GM23338 (cell line): Measurements from ENCODE around the gene CSTPP1. TPM values are rescaled to one million over a fixed set of nuclear protein-coding genes. Genes with fewer than 3 reads are reported as not detected.
A peak's percentile ranks its signal among the peaks of the same experiment; 100 is the strongest.

ENCODE experiments used
- ATAC-seq: fragments of 200-7000 bp; cut with Tn5 transposase; 3 replicates; pipeline ENCODE4 v1.9.1; 2020
- DNase-seq: peaks from one replicate; pipeline ENCODE4 v3.0.0-alpha.2; 2015; ENCODE audit warnings: low spot score
- H2AFZ ChIP-seq: fragments of 200-600 bp; sonication (generic); 2 replicates; pipeline ENCODE4 v1.8.0; 2016; ENCODE audit warnings: antibody characterized with exemption, mild to moderate bottlenecking, moderate library complexity
- H3F3A ChIP-seq: fragments of 200-600 bp; sonication (generic); replicated peaks from 2 replicates; pipeline ENCODE4 v1.8.0; 2017; ENCODE audit warnings: antibody characterized with exemption, mixed run types, low read depth
- H3K27ac ChIP-seq: fragments of 200-600 bp; sonication (generic); 2 replicates; pipeline ENCODE4 v1.6.1; 2016; ENCODE audit warnings: low read depth
- H3K27me3 ChIP-seq: fragments of 200-600 bp; sonication (generic); 2 replicates; pipeline ENCODE4 v1.8.0; 2016; ENCODE audit warnings: mild to moderate bottlenecking, mixed run types, moderate library complexity; ENCODE audit not compliant: insufficient read depth
- H3K36me3 ChIP-seq: fragments of 200-600 bp; sonication (generic); 2 replicates; pipeline ENCODE4 v1.8.0; 2016; ENCODE audit warnings: mild to moderate bottlenecking; ENCODE audit not compliant: insufficient read depth
- H3K4me1 ChIP-seq: fragments of 200-600 bp; sonication (generic); 2 replicates; pipeline ENCODE4 v1.8.0; 2016; ENCODE audit warnings: mild to moderate bottlenecking, moderate library complexity; ENCODE audit not compliant: insufficient read depth
- H3K4me2 ChIP-seq: fragments of 200-600 bp; sonication (generic); 2 replicates; pipeline ENCODE4 v1.7.1; 2017; ENCODE audit warnings: mixed run types
- H3K4me3 ChIP-seq: fragments of 200-600 bp; sonication (generic); 2 replicates; pipeline ENCODE4 v1.6.1; 2016; ENCODE audit warnings: mixed run types
- H3K79me2 ChIP-seq: fragments of 200-600 bp; sonication (generic); replicated peaks from 2 replicates; pipeline ENCODE4 v1.8.0; 2017; ENCODE audit warnings: mild to moderate bottlenecking; ENCODE audit not compliant: insufficient read depth
- H3K9me2 ChIP-seq: fragments of 200-600 bp; sonication (generic); 2 replicates; pipeline ENCODE4 v1.8.0; 2017; ENCODE audit not compliant: insufficient read depth
- H4K20me1 ChIP-seq: fragments of 200-600 bp; sonication (generic); replicated peaks from 2 replicates; pipeline ENCODE4 v1.8.0; 2017; ENCODE audit warnings: mild to moderate bottlenecking; ENCODE audit not compliant: insufficient read depth
- H3K27ac Mint-ChIP-seq: 2 replicates; pipeline ENCODE4 v1.8.0; 2020; ENCODE audit warnings: inconsistent platforms, mild to moderate bottlenecking, moderate library complexity, mixed read lengths
- H3K27me3 Mint-ChIP-seq: 3 replicates; pipeline ENCODE4 v1.8.0; 2022; ENCODE audit warnings: low read depth, mild to moderate bottlenecking, moderate library complexity, mixed read lengths, inconsistent platforms; ENCODE audit not compliant: insufficient read depth, poor library complexity
- H3K36me3 Mint-ChIP-seq: 3 replicates; pipeline ENCODE4 v1.8.0; 2021; ENCODE audit warnings: low read depth, mild to moderate bottlenecking, inconsistent platforms, moderate library complexity, mixed read lengths
- H3K4me1 Mint-ChIP-seq: 3 replicates; pipeline ENCODE4 v1.8.0; 2020; ENCODE audit warnings: mild to moderate bottlenecking, inconsistent platforms, mixed read lengths
- H3K4me3 Mint-ChIP-seq: 3 replicates; pipeline ENCODE4 v1.8.0; 2021; ENCODE audit warnings: moderate library complexity, mild to moderate bottlenecking, inconsistent platforms, mixed read lengths
- H3K9me3 Mint-ChIP-seq: 3 replicates; pipeline ENCODE4 v1.8.0; 2020; ENCODE audit warnings: moderate library complexity, mild to moderate bottlenecking, inconsistent platforms, mixed read lengths
- CREB1 ChIP-seq: fragments of 250-450 bp; sonication (Bioruptor Pico); IDR thresholded peaks from 2 replicates; pipeline ENCODE4 v1.5.0; 2020; ENCODE audit warnings: low read depth, mild to moderate bottlenecking, moderate library complexity
- POLR2AphosphoS5 ChIP-seq: IDR thresholded peaks from 2 replicates; pipeline ENCODE4 v1.6.1; 2016; ENCODE audit warnings: antibody characterized with exemption, low read depth
- STAT1 ChIP-seq: IDR thresholded peaks from one replicate; pipeline ENCODE4 v1.6.1; 2016; ENCODE audit warnings: antibody characterized with exemption; ENCODE audit not compliant: unreplicated experiment
- ZNF114 ChIP-seq: fragments of 250-450 bp; sonication (Bioruptor Pico); IDR thresholded peaks from 2 replicates; pipeline ENCODE4 v1.5.0; 2020; ENCODE audit warnings: mild to moderate bottlenecking, moderate library complexity
- polyA plus RNA-seq: library from polyadenylated mRNA; unstranded; fragments of >200 nt; fragmentation: Nextera tagmentation; extraction: Ambion mirVana; gene quantifications from 2 replicates; pipeline ENCODE4 v1.2.1, GENCODE V29; 2016
- total RNA-seq: library from RNA; depleted of rRNA; stranded (reverse); fragments of >200 nt; shearing (Covaris generic); gene quantifications from 2 replicates; pipeline ENCODE4 v1.2.3, GENCODE V29; 2014
- TF ChIP-seq, protein P1 (sequence below), 2 experiments: fragments of 200-600 bp in 1 of 2; sonication (generic) in 1 of 2; conservative IDR thresholded peaks; 2 replicates each; pipeline versions ENCODE4 v1.5.1 to v1.6.1; 2016 to 2017; ENCODE audit warnings: antibody characterized with exemption in 2 of 2, low read depth in 2 of 2, mild to moderate bottlenecking in 2 of 2, moderate library complexity in 1 of 2
- TF ChIP-seq, protein P2 (sequence below): IDR thresholded peaks from one replicate; pipeline ENCODE4 v1.6.1; 2018; ENCODE audit warnings: antibody characterized with exemption; ENCODE audit not compliant: unreplicated experiment

Gene CSTPP1
- total and polyA plus RNA-seq, 2 experiments from 2014 or later, result 23.5 to 42.6 TPM

DNA sequence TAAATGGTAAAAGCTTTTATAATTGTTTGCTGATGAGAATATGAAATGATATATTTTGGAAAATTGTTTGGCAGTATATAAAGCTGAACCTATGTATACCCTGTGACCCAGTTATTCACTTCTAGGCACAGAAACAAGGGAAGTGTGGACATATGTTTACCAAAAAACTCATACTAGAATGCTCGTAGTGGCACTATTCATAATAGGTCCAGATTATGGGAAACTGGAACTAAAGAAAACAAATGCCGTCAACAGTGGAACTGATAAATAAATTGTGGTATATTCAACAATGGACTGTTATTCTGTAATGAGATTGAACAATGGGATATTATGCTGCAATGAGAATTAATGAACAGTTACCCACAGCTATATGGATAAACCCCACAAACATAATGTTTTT lies 32.8 kb downstream of the CSTPP1 start (continued):
- TF ChIP-seq CREB1 (CRISPR knock-in tag), result no peak

DNA sequence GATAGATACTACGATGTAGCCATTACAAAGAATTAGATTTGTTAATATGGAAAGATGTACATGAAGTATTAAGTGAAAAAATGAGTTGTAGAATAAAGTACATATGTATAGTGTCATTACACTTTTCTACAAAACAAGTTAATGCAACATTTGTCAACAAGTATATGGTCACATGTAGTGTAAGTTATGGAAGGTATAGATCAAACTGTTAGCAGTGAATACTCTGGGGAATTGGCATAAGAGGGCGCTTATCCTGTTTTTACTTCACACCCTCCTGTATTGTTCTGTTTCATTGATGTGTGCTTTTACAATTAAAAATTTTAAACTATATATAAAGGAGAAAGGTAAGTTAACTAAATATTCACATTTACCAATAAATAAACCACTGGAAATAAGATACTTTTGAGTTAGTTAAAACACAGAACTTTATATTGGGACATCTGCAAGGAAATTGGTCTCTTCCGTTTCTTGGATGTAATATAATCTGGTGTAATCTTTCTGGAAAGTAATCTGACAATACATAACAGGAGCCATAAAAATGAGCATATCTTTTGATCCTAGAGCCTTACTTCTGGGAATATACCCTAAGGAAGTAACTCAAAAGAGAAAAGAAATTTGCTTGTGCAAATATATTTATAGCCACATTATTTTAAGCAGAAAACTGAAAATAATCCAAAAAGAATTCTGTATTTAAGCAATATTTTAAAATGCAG lies 34.5 kb downstream of the CSTPP1 start:
- H3K4me2 ChIP-seq, result no peak overlapping the region
- TF ChIP-seq ZNF114 (CRISPR knock-in tag), result no peak
- no peak for TF ChIP-seq POLR2AphosphoS5
- TF ChIP-seq, protein P1, sequence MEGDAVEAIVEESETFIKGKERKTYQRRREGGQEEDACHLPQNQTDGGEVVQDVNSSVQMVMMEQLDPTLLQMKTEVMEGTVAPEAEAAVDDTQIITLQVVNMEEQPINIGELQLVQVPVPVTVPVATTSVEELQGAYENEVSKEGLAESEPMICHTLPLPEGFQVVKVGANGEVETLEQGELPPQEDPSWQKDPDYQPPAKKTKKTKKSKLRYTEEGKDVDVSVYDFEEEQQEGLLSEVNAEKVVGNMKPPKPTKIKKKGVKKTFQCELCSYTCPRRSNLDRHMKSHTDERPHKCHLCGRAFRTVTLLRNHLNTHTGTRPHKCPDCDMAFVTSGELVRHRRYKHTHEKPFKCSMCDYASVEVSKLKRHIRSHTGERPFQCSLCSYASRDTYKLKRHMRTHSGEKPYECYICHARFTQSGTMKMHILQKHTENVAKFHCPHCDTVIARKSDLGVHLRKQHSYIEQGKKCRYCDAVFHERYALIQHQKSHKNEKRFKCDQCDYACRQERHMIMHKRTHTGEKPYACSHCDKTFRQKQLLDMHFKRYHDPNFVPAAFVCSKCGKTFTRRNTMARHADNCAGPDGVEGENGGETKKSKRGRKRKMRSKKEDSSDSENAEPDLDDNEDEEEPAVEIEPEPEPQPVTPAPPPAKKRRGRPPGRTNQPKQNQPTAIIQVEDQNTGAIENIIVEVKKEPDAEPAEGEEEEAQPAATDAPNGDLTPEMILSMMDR (conservative IDR thresholded peaks at IDR 0.05; ENCODE audit: low read depth in 2 of 2), result 0 out of 4 replicates have a peak, but pooled peaks of 1 of the 2 experiments have one; percentile 14
- H3K4me1 Mint-ChIP-seq, result peaks cover 5% of the 10 kb centered on the region

DNA sequence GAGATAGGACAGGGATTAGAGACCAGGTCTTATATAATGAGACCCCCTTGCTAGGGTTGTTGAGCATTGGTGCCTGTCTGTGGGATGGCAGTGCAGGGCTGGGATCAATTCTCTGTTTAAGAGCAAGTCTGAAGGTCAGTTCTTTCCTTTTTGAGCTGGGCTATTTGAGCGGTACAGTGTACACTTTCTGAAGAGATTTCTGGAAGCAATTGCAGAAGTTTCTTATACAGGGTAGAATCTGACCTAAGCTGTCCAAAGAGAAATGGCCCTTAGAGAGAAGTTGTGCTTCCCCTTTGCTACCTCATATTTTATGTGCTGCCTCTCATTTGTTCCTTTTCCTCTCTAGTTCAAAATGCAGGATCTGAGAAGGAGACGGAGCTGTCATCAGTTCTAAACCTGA lies 35.8 kb downstream of the CSTPP1 start:
- H3K36me3 Mint-ChIP-seq, result no peaks in the 10 kb centered on the region
- Histone ChIP-seq H4K20me1 (no peaks in the 10 kb centered on the region; the same call in 1 of the 2 replicates), H3K4me2 (no peak overlapping the region), H3F3A (no peaks in the 10 kb centered on the region), H3K4me3 (no peak overlapping the region), H3K79me2 (no peaks in the 10 kb centered on the region), H2AFZ (no peak overlapping the region), H3K27me3 (no peaks in the 10 kb centered on the region), H3K9me2 (no peaks in the 10 kb centered on the region), H3K4me1 (peaks cover 13% of the 10 kb centered on the region), H3K27ac (no peak overlapping the region), H3K36me3 (no peaks in the 10 kb centered on the region)
- peaks cover 6% of the 10 kb centered on the region for H3K27me3 Mint-ChIP-seq
- ATAC-seq (no peak), DNase-seq (no peak)
- H3K27ac Mint-ChIP-seq, result no peak overlapping the region
- H3K4me1 Mint-ChIP-seq, result peaks cover 17% of the 10 kb centered on the region
- TF ChIP-seq, protein P2, sequence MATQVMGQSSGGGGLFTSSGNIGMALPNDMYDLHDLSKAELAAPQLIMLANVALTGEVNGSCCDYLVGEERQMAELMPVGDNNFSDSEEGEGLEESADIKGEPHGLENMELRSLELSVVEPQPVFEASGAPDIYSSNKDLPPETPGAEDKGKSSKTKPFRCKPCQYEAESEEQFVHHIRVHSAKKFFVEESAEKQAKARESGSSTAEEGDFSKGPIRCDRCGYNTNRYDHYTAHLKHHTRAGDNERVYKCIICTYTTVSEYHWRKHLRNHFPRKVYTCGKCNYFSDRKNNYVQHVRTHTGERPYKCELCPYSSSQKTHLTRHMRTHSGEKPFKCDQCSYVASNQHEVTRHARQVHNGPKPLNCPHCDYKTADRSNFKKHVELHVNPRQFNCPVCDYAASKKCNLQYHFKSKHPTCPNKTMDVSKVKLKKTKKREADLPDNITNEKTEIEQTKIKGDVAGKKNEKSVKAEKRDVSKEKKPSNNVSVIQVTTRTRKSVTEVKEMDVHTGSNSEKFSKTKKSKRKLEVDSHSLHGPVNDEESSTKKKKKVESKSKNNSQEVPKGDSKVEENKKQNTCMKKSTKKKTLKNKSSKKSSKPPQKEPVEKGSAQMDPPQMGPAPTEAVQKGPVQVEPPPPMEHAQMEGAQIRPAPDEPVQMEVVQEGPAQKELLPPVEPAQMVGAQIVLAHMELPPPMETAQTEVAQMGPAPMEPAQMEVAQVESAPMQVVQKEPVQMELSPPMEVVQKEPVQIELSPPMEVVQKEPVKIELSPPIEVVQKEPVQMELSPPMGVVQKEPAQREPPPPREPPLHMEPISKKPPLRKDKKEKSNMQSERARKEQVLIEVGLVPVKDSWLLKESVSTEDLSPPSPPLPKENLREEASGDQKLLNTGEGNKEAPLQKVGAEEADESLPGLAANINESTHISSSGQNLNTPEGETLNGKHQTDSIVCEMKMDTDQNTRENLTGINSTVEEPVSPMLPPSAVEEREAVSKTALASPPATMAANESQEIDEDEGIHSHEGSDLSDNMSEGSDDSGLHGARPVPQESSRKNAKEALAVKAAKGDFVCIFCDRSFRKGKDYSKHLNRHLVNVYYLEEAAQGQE, result no peak
- no peak for TF ChIP-seq POLR2AphosphoS5
- TF ChIP-seq STAT1, result no peak
- TF ChIP-seq, protein P1 (conservative IDR thresholded peaks at IDR 0.05; ENCODE audit: low read depth in 2 of 2), result no peak
- TF ChIP-seq ZNF114 (CRISPR knock-in tag), result no peak
- no peak overlapping the region for H3K4me3 Mint-ChIP-seq
- no peaks in the 10 kb centered on the region for H3K9me3 Mint-ChIP-seq

More for the DNA sequence above, 34.5 kb downstream of the CSTPP1 start:
- Mint-ChIP-seq H3K27me3 (no peaks in the 10 kb centered on the region), H3K27ac (no peak overlapping the region), H3K9me3 (no peaks in the 10 kb centered on the region), H3K36me3 (no peaks in the 10 kb centered on the region), H3K4me3 (no peak overlapping the region)
- Histone ChIP-seq H3F3A (no peaks in the 10 kb centered on the region), H3K36me3 (no peaks in the 10 kb centered on the region), H3K27me3 (no peaks in the 10 kb centered on the region), H3K4me3 (no peak overlapping the region), H3K79me2 (no peaks in the 10 kb centered on the region), H2AFZ (no peak overlapping the region), H3K9me2 (no peaks in the 10 kb centered on the region), H3K4me1 (0 out of 2 replicates have a peak, but pooled peaks cover 2% of the 10 kb centered on the region), H3K27ac (no peak overlapping the region), H4K20me1 (no peaks in the 10 kb centered on the region)
- DNase-seq (no peak), ATAC-seq (no peak)
